ENCODE results near the gene DYRK1B. TPM values are rescaled to one million over a fixed set of nuclear protein-coding genes. Genes with fewer than 3 reads are reported as not detected.
A peak's percentile ranks its signal among the peaks of the same experiment; 100 is the strongest.

The DYRK1B gene
- total and polyA plus RNA-seq, 2 experiments from 2014 or later: 6.5 to 8.6 TPM

DNA sequence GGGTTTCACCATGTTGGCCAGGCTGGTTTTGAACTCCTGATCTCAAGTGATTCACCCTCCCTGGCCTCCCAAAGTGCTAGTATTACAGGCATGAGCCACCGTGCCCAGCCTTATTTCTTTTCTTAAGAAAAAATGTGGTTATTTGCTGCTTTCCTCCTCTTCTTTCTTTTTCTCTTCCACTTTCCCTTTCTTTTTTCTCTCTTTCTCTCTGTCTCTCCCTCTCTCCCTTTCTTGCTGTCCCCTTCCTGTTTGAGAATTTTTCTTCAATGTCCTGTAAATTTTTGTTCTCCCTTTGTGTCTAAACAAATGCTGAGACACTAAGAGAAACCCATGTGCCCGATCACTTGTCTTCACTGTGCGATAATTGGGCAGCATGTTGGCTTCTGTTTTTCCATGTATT, 53.1 kb downstream of the DYRK1B start (continued):
- TF ChIP-seq, protein P1, sequence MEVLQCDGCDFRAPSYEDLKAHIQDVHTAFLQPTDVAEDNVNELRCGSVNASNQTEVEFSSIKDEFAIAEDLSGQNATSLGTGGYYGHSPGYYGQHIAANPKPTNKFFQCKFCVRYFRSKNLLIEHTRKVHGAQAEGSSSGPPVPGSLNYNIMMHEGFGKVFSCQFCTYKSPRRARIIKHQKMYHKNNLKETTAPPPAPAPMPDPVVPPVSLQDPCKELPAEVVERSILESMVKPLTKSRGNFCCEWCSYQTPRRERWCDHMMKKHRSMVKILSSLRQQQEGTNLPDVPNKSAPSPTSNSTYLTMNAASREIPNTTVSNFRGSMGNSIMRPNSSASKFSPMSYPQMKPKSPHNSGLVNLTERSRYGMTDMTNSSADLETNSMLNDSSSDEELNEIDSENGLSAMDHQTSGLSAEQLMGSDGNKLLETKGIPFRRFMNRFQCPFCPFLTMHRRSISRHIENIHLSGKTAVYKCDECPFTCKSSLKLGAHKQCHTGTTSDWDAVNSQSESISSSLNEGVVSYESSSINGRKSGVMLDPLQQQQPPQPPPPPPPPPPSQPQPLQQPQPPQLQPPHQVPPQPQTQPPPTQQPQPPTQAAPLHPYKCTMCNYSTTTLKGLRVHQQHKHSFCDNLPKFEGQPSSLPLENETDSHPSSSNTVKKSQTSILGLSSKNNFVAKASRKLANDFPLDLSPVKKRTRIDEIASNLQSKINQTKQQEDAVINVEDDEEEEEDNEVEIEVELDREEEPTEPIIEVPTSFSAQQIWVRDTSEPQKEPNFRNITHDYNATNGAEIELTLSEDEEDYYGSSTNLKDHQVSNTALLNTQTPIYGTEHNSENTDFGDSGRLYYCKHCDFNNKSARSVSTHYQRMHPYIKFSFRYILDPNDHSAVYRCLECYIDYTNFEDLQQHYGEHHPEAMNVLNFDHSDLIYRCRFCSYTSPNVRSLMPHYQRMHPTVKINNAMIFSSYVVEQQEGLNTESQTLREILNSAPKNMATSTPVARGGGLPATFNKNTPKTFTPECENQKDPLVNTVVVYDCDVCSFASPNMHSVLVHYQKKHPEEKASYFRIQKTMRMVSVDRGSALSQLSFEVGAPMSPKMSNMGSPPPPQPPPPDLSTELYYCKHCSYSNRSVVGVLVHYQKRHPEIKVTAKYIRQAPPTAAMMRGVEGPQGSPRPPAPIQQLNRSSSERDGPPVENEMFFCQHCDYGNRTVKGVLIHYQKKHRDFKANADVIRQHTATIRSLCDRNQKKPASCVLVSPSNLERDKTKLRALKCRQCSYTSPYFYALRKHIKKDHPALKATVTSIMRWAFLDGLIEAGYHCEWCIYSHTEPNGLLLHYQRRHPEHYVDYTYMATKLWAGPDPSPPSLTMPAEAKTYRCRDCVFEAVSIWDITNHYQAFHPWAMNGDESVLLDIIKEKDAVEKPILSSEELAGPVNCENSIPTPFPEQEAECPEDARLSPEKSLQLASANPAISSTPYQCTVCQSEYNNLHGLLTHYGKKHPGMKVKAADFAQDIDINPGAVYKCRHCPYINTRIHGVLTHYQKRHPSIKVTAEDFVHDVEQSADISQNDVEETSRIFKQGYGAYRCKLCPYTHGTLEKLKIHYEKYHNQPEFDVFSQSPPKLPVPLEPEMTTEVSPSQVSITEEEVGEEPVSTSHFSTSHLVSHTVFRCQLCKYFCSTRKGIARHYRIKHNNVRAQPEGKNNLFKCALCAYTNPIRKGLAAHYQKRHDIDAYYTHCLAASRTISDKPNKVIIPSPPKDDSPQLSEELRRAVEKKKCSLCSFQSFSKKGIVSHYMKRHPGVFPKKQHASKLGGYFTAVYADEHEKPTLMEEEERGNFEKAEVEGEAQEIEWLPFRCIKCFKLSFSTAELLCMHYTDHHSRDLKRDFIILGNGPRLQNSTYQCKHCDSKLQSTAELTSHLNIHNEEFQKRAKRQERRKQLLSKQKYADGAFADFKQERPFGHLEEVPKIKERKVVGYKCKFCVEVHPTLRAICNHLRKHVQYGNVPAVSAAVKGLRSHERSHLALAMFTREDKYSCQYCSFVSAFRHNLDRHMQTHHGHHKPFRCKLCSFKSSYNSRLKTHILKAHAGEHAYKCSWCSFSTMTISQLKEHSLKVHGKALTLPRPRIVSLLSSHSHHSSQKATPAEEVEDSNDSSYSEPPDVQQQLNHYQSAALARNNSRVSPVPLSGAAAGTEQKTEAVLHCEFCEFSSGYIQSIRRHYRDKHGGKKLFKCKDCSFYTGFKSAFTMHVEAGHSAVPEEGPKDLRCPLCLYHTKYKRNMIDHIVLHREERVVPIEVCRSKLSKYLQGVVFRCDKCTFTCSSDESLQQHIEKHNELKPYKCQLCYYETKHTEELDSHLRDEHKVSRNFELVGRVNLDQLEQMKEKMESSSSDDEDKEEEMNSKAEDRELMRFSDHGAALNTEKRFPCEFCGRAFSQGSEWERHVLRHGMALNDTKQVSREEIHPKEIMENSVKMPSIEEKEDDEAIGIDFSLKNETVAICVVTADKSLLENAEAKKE (CRISPR knock-in tag; IDR thresholded peaks at IDR 0.05): no peak
- TF ChIP-seq CREB1 (CRISPR knock-in tag; IDR thresholded peaks at IDR 0.05; ENCODE audit: low read depth) (no peak), JUNB (IDR thresholded peaks at IDR 0.05; ENCODE audit: unreplicated experiment) (no peak)
- TF ChIP-seq, protein P2, sequence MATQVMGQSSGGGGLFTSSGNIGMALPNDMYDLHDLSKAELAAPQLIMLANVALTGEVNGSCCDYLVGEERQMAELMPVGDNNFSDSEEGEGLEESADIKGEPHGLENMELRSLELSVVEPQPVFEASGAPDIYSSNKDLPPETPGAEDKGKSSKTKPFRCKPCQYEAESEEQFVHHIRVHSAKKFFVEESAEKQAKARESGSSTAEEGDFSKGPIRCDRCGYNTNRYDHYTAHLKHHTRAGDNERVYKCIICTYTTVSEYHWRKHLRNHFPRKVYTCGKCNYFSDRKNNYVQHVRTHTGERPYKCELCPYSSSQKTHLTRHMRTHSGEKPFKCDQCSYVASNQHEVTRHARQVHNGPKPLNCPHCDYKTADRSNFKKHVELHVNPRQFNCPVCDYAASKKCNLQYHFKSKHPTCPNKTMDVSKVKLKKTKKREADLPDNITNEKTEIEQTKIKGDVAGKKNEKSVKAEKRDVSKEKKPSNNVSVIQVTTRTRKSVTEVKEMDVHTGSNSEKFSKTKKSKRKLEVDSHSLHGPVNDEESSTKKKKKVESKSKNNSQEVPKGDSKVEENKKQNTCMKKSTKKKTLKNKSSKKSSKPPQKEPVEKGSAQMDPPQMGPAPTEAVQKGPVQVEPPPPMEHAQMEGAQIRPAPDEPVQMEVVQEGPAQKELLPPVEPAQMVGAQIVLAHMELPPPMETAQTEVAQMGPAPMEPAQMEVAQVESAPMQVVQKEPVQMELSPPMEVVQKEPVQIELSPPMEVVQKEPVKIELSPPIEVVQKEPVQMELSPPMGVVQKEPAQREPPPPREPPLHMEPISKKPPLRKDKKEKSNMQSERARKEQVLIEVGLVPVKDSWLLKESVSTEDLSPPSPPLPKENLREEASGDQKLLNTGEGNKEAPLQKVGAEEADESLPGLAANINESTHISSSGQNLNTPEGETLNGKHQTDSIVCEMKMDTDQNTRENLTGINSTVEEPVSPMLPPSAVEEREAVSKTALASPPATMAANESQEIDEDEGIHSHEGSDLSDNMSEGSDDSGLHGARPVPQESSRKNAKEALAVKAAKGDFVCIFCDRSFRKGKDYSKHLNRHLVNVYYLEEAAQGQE (IDR thresholded peaks at IDR 0.05; ENCODE audit: unreplicated experiment): no peak

DNA sequence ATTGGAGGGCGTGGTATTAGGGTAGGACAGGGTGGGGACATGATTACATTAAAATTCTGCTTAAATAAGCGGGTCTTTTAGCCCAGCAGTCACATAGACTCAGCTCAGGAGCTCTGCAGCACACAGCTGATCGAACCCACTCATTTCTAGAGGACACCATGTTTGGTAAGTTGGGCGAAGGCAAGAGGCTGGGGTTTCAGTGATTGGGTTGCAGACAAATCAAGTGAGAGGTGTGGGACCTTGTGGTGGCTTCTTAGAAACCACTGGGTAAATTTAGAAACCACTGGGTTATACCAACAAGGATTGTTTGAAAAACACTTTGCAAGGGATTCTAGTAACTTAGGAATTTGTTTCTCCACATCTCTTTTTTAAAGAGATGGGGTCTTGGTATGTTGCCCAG, 55.2 kb downstream of the DYRK1B start, which contains the start of gene LEUTX:
Gene LEUTX, plus strand, starts transcription at position 92 of the 400 bp plus-strand sequence. Its CDS starts 67 bp downstream, at position 159.
- no peaks in the 10 kb centered on the region for H3K4me1 Mint-ChIP-seq
- H3K36me3 Mint-ChIP-seq (ENCODE audit: low read depth): no peaks in the 10 kb centered on the region
- Histone ChIP-seq H3K9me2 (ENCODE audit: insufficient read depth) (no peaks in the 10 kb centered on the region), H3K36me3 (ENCODE audit: insufficient read depth) (no peaks in the 10 kb centered on the region), H3K27ac (ENCODE audit: low read depth) (no peak within 1 kb of the TSS), H3K4me2 (no peak within 1 kb of the TSS), H3K79me2 (replicated peaks; ENCODE audit: insufficient read depth) (no peaks in the 10 kb centered on the region), H3K4me3 (no peak within 1 kb of the TSS), H3K4me1 (ENCODE audit: insufficient read depth) (no peaks in the 10 kb centered on the region), H3K27me3 (ENCODE audit: insufficient read depth) (no peaks in the 10 kb centered on the region), H2AFZ (peak within 1 kb of the TSS; percentile 5), H4K20me1 (replicated peaks; ENCODE audit: insufficient read depth) (no peaks in the 10 kb centered on the region; the same call in 1 of the 2 replicates), H3F3A (replicated peaks; ENCODE audit: low read depth) (no peaks in the 10 kb centered on the region)
- no peaks in the 10 kb centered on the region for H3K27me3 Mint-ChIP-seq (ENCODE audit: insufficient read depth, low read depth, poor library complexity)
- H3K4me3 Mint-ChIP-seq: no peak within 1 kb of the TSS
- H3K9me3 Mint-ChIP-seq: no peaks in the 10 kb centered on the region
- DNase-seq (ENCODE audit: low spot score): no peak
- no peak for ATAC-seq
- no peak within 1 kb of the TSS for H3K27ac Mint-ChIP-seq
- TF ChIP-seq CREB1 (CRISPR knock-in tag; IDR thresholded peaks at IDR 0.05; ENCODE audit: low read depth) (no peak), STAT1 (IDR thresholded peaks at IDR 0.05; ENCODE audit: unreplicated experiment) (no peak), EZH2 (IDR thresholded peaks at IDR 0.05; ENCODE audit: low read depth, unreplicated experiment) (no peak), ZNF114 (CRISPR knock-in tag; IDR thresholded peaks at IDR 0.05) (no peak), EZH2phosphoT487 (IDR thresholded peaks at IDR 0.05; ENCODE audit: unreplicated experiment) (no peak), POLR2AphosphoS5 (IDR thresholded peaks at IDR 0.05; ENCODE audit: low read depth) (no peak), NANOG (IDR thresholded peaks at IDR 0.05; ENCODE audit: borderline replicate concordance) (no peak)
- TF ChIP-seq, protein P3, sequence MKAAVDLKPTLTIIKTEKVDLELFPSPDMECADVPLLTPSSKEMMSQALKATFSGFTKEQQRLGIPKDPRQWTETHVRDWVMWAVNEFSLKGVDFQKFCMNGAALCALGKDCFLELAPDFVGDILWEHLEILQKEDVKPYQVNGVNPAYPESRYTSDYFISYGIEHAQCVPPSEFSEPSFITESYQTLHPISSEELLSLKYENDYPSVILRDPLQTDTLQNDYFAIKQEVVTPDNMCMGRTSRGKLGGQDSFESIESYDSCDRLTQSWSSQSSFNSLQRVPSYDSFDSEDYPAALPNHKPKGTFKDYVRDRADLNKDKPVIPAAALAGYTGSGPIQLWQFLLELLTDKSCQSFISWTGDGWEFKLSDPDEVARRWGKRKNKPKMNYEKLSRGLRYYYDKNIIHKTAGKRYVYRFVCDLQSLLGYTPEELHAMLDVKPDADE (IDR thresholded peaks at IDR 0.05): no peak
- TF ChIP-seq, protein P2 (IDR thresholded peaks at IDR 0.05; ENCODE audit: unreplicated experiment): no peak

Measured in GM23338 (cell line).